22Rv1 (cell line): ENCODE measurements around the gene RIT2.

ENCODE experiments used
- CTCF ChIP-seq: fragments of 450-650 bp; IDR thresholded peaks from 2 replicates; pipeline ENCODE4 v1.5.1; 2017; ENCODE audit warnings: mild to moderate bottlenecking
- ZFX ChIP-seq: fragments of 450-650 bp; IDR thresholded peaks from 2 replicates; pipeline ENCODE4 v1.6.1; 2017; ENCODE audit warnings: antibody characterized with exemption, borderline replicate concordance

- TF ChIP-seq CTCF, result no peak
- no peak for TF ChIP-seq ZFX
Observed at GRCh38 chr18:43130716-43131260, 15.3 kb upstream of the RIT2 start.
